ENCODE measurements around the gene SLC24A3.

Gene SLC24A3

DNA sequence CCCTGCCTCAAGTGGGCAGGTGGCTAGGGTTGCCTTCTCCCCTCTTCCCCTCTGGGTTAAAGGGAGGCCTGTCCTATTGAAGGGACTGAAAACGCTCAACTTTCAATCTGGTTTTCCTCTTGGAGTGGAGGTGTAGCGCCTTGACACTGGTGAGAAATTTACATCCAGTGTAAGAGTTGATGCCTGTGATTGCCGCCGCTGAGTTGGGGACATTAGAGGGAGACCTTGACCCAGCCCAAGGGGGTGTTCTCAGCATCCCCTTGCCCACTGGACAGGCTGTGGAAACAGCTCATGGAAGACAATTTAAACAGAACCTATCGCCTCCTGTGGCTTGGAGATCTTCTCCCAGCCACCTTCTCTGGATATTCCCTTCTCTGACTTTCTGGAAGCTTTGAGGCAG lies 61.6 kb downstream of the SLC24A3 start:
- DNase-seq: no peak

GRCh38 chr20:19274412-19275015 lies 62.1 kb downstream of the SLC24A3 start:
- no peak for DNase-seq

DNA sequence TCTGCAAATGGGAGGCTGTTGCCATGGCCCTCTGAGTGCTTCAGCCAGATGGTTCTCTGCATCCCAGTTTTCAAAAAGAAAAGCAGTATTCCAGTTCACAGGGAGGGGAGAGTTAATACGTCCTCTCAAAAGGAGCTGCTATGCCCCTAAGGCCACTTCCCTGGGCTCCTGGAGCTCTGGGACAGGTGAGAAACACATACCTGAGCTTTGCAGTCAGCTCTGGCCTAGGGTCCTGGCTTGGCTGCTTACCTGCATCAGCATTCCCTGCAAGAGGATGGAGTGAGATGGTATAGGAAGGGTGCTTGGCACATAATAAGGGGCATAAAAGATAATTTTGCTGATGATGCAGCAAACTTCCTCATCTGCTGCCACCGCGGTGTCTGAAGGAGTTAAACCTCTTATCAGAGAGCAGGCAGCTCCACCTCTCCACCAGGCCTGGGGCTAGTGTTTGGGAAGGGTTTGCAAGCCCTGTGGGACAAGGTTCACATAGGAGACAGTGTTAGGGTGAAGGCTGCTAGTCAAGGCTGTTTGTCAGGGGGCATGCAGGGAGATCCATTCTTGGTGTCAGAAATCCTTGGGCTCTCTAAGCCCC lies 62.7 kb downstream of the SLC24A3 start:
- no peak for DNase-seq

DNA sequence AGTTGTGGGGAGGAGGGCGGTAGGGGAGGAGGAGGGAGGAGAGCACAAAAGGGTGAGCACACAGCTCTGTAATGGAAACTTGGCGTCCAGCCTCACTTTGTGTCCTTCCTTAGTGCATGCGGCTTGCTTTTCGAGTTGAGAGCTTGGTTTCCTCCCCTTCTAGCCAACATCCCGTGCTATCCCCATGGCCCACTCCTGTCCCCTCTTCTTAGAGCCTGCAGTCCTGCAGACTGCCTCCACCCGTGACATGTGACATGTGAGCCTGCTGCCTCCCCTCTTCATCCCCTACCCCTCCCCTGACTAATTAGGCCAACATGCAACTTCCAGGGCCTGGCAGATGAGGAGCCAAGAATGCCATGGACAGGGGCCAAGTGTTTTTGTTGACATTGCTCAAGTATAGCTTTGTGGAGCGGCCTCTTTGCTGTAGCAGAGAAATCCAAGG lies 63.2 kb downstream of the SLC24A3 start:
- DNase-seq: no peak

- DNase-seq: no peak
Measured at GRCh38 chr20:19277381-19277780, 64.9 kb downstream of the SLC24A3 start.

GRCh38 chr20:19283490-19284025 lies 71.1 kb downstream of the SLC24A3 start:
- DNase-seq: no peak

- no peak for DNase-seq
Measured at GRCh38 chr20:19284400-19285178, 72.1 kb downstream of the SLC24A3 start.

DNA sequence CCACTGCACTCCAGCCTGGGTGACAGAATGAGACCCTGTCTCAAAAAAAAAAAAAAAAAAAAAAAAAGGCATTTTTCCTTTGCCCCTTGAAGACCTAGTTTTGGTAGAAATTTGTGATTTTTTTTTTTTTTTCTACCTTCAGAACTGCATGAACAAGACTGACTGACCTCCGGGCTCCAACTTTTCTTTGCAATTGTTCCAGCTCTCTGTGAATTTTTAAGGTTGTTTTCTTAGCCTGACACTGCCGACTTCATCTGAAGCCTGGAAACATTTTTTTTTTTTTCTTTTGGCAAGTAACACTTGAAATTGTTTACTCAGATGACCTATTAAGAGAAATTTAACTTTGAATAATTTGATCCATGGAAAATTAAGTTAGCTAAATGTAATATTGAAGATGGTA lies 73.0 kb downstream of the SLC24A3 start:
- no peak for DNase-seq

DNA sequence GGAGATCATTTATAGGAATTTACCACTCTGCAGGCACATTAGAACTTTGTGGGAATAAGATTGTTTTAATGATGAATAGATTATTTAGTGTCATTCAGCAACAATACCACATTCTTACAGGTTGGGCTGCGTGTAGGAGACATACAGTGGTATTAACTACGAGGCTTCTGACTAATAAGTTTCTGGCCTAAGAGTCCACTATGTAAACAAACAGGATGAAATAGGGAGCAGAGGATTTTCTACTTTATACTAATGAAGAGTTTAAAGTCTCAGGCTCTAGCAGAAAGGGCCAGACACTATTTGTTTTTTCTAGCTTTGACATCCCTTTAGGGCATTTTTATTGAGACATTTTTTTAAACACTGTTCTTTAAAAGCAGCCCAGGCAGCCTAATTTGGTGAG lies 75.6 kb downstream of the SLC24A3 start:
- no peak for DNase-seq

DNA sequence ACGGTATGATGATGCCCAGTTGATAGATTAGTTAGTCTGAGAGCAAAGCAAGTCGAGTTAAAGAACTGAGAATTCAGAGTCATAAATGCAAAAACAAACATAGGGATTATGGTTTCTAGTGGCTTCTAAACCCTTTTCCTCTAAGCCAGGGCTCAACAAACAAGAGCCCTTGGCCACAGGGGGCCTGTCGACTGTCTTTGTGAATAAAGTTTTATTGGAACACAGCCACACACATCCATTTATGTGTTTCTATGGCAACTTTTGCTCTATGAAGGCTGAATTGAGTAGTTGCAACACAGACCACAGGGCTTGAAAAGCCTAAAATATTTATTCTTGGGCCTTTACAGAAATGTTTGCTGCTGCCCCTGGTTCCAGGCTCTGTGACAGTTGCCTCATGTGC lies 76.2 kb downstream of the SLC24A3 start:
- no peak for DNase-seq

- no peak for DNase-seq
Measured at GRCh38 chr20:19289451-19289850, 77.0 kb downstream of the SLC24A3 start.

GRCh38 chr20:19291024-19291817 lies 78.8 kb downstream of the SLC24A3 start:
- DNase-seq: no peak

- no peak for DNase-seq
Measured at GRCh38 chr20:19291818-19292132, 79.3 kb downstream of the SLC24A3 start.

DNA sequence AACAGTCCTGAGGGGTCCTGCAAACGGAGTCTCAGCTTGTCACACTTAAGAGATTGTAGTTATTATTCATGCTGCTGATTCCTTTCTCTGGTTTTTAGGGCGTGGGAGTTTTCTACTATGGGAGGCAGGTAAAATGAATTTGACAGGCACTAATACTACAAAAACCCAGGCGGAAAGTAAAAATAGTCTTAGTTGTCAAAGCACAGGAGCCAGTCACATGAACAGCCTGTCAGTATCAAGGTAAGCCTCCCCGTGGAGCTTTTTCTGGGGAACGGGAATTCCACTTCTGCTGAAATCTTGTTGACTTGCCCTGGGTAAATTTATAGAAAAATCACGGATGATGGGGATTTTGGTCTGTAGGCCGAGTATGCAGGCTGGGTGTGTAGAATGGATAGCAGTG lies 79.8 kb downstream of the SLC24A3 start:
- DNase-seq: no peak

- DNase-seq: no peak
Measured at GRCh38 chr20:19295076-19295475, 82.6 kb downstream of the SLC24A3 start.

DNA sequence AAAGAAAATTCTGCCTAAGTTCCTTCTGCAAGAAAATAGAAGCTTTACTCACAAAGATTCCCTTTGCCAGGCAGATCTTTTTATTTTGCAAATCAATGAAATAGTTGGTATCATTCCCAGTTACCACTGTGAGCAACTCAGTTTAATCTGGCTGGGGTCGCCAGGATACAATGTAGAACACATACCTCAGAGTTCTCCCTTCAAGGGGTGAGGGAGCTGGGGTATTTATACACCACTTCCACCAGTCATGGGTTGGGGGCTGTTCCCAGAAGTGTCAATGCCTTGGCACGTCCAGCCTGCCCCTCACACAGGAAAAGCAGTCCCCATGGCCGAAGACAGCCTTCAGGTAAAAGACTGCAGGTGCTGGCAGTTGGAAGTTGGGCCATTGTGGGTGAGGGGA lies 86.2 kb downstream of the SLC24A3 start:
- no peak for DNase-seq

GRCh38 chr20:19300395-19300794 lies 88.0 kb downstream of the SLC24A3 start:
- DNase-seq: no peak

- no peak for DNase-seq
Measured at GRCh38 chr20:19301142-19301541, 88.7 kb downstream of the SLC24A3 start.

DNA sequence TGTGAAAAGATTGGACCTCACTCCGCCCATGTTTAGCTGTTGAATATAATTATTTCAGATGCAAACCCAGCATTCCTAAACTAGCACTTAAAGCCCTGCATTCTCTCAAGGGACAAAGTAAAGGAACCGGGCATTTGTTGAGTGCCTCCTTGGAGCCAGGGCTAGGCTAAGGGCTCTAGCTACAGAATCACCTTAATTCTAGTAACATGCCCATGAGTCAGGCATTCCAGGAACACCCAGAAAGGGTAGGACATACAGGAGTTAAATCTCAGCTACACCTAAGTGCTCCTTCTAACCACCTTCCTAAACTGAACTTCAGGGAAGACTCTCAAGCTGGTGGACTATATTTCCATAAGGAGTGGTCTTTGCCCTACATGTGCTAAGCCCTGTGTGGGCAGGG lies 89.4 kb downstream of the SLC24A3 start:
- DNase-seq: no peak

- no peak for DNase-seq
Measured at GRCh38 chr20:19302714-19303113, 90.3 kb downstream of the SLC24A3 start.

- no peak for DNase-seq
Measured at GRCh38 chr20:19304389-19304788, 91.9 kb downstream of the SLC24A3 start.

DNA sequence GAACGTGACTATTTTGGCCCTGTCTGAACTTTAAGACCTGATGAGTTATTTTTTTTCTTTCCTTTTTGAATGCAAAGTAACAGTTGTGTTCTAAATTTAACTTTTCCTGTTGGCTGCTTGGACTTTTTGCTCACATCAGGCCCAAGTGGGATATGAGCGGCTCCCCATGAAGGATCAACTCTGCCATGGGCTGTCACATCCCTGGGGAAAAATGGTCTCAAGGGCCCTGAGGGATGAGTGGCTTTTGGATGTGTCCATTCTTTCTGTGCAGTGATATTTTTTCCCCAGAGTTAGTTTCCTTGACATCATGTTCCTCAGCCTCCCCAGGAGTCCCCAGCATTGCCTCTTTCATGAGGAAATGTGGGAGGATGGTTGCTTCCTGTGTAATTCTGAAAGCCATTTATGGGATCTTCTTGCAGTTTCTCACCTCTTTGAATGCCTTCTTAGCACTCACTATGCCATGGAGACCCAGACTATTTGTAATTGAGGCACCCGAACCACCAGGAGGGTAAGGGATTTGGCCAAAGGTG lies 92.5 kb downstream of the SLC24A3 start:
- no peak for DNase-seq

GRCh38 chr20:19308146-19308545 lies 95.7 kb downstream of the SLC24A3 start:
- DNase-seq: no peak

Data from RPMI8226 (cell line).